ENCODE measurements around the gene BEST2. TPM values are rescaled to one million over a fixed set of nuclear protein-coding genes. Genes with fewer than 3 reads are reported as not detected.
A peak's percentile ranks its signal among the peaks of the same experiment; 100 is the strongest.

BEST2 gene
- total RNA-seq, 1 donor from 2014 or later, result not detected

DNA sequence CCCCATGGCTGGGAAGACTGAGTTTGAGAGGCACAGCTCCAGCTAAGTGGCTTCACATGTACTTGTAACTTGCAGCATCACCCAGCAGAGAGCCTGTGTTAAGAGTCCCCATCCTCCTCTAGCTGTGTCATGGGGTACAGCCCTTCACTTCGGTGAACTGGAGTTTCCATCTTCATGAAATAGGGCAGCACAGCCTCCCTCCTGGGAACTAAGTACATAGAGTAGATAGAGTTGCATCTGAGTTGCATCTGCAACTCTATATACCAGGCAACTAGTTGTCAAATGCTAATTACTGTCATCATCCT is 48.8 kb downstream of the BEST2 start:
- TF ChIP-seq, protein P1, sequence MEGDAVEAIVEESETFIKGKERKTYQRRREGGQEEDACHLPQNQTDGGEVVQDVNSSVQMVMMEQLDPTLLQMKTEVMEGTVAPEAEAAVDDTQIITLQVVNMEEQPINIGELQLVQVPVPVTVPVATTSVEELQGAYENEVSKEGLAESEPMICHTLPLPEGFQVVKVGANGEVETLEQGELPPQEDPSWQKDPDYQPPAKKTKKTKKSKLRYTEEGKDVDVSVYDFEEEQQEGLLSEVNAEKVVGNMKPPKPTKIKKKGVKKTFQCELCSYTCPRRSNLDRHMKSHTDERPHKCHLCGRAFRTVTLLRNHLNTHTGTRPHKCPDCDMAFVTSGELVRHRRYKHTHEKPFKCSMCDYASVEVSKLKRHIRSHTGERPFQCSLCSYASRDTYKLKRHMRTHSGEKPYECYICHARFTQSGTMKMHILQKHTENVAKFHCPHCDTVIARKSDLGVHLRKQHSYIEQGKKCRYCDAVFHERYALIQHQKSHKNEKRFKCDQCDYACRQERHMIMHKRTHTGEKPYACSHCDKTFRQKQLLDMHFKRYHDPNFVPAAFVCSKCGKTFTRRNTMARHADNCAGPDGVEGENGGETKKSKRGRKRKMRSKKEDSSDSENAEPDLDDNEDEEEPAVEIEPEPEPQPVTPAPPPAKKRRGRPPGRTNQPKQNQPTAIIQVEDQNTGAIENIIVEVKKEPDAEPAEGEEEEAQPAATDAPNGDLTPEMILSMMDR (IDR thresholded peaks at IDR 0.05; ENCODE audit: unreplicated experiment), result no peak
- no peaks in the 10 kb centered on the region for H3K9me3 Mint-ChIP-seq (ENCODE audit: unreplicated experiment)
- H3K4me1 Mint-ChIP-seq (ENCODE audit: unreplicated experiment), result peaks cover 14% of the 10 kb centered on the region
- no peak for DNase-seq (ENCODE audit: low spot score)
- peaks cover 17% of the 10 kb centered on the region for H3K27me3 Mint-ChIP-seq (ENCODE audit: unreplicated experiment)
- H3K27ac Mint-ChIP-seq (ENCODE audit: unreplicated experiment), result no peak overlapping the region
- H3K4me3 Mint-ChIP-seq (ENCODE audit: unreplicated experiment), result peak overlapping the region; percentile 92
- peaks cover 3% of the 10 kb centered on the region for H3K36me3 Mint-ChIP-seq (ENCODE audit: low read depth, unreplicated experiment)

DNA sequence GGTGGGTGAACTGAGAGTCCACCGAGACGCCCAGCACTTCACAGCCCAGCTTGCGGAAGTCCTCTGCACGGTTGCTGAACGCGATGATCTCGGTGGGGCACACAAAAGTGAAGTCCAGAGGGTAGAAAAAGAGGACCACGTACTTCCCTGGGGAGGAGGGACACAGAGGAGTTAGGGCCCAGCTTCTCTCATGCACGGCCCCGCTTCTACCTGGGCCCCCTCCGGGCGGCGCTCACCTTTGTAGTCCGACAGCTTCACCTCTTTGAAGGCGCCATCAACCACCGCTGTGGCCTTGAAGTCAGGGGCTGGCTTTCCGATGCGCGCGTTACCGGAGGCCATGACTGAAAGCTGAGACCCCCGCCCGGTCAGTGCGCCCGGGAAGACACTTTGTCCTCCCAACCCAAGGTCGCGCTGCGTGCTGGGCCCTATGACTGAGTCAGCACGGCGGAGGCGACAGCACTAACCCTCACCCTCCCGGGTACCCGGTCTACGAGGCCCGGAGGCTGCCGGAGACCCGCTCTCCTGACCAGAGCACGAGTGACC is 49.4 kb downstream of the BEST2 start:
- H3K36me3 Mint-ChIP-seq (ENCODE audit: low read depth, unreplicated experiment), result peaks cover 3% of the 10 kb centered on the region
- no peak overlapping the region for H3K27ac Mint-ChIP-seq (ENCODE audit: unreplicated experiment)
- H3K9me3 Mint-ChIP-seq (ENCODE audit: unreplicated experiment), result no peaks in the 10 kb centered on the region
- peaks cover 19% of the 10 kb centered on the region for H3K27me3 Mint-ChIP-seq (ENCODE audit: unreplicated experiment)
- peaks cover 14% of the 10 kb centered on the region for H3K4me1 Mint-ChIP-seq (ENCODE audit: unreplicated experiment)
- DNase-seq (ENCODE audit: low spot score), result peak; percentile 16
- H3K4me3 Mint-ChIP-seq (ENCODE audit: unreplicated experiment), result peak overlapping the region; percentile 92
- TF ChIP-seq, protein P1 (IDR thresholded peaks at IDR 0.05; ENCODE audit: unreplicated experiment), result no peak

DNA sequence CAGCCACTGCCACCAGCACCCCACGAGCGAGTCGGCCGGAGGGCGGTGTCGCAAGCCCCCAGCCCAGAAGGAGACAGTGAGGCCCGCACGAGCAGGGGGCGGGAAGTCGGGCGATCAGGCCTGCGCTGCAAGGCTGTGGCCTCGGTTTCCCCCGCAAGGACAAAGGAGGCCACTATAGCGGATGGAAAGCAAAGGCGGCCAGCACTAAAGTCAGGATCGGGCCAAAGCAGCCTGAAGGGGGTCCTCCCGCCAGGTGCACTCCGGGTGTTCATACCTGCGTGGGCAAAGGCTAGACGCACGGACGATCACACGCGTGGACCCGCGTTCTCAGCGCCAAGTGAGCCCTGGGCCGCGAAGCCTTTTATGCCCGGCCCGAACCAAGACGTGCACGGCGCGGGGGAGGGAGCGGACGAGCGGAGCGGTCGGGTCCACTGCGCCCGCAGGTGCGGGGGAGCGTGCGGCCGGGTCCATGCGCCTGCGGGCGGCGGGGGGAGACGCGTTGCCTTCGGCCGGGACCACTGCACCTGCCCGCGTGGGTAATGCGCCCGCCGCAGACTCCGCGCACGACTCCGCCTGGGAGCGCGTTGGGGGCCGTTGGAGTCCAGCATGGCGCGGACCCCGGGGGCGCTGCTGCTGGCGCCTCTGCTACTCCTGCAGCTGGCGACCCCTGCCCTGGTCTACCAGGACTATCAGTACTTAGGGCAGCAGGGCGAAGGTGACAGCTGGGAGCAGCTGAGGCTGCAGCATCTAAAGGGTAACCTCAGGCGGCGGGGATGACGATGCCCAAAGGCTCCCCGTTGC is 50.1 kb downstream of the BEST2 start, which contains the start of the genes PRDX2 and THSD8:
TSS of gene PRDX2 (minus strand) at position 335 of the 801 bp plus-strand sequence. CDS start 539 bp downstream, outside the sequence.
TSS of gene THSD8 (plus strand) at position 604 of the 801 bp plus-strand sequence. CDS start at position 607, 3 bp downstream.
- peak within 1 kb of the TSS; percentile 4 for H3K27ac Mint-ChIP-seq (ENCODE audit: unreplicated experiment)
- peaks cover 12% of the 10 kb centered on the region for H3K4me1 Mint-ChIP-seq (ENCODE audit: unreplicated experiment)
- H3K9me3 Mint-ChIP-seq (ENCODE audit: unreplicated experiment), result no peaks in the 10 kb centered on the region
- peaks cover 16% of the 10 kb centered on the region for H3K27me3 Mint-ChIP-seq (ENCODE audit: unreplicated experiment)
- TF ChIP-seq, protein P1 (IDR thresholded peaks at IDR 0.05; ENCODE audit: unreplicated experiment), result no peak
- peak within 1 kb of the TSS; percentile 92 for H3K4me3 Mint-ChIP-seq (ENCODE audit: unreplicated experiment)
- DNase-seq (ENCODE audit: low spot score), result peak; percentile 69
- peaks cover 3% of the 10 kb centered on the region for H3K36me3 Mint-ChIP-seq (ENCODE audit: low read depth, unreplicated experiment)

DNA sequence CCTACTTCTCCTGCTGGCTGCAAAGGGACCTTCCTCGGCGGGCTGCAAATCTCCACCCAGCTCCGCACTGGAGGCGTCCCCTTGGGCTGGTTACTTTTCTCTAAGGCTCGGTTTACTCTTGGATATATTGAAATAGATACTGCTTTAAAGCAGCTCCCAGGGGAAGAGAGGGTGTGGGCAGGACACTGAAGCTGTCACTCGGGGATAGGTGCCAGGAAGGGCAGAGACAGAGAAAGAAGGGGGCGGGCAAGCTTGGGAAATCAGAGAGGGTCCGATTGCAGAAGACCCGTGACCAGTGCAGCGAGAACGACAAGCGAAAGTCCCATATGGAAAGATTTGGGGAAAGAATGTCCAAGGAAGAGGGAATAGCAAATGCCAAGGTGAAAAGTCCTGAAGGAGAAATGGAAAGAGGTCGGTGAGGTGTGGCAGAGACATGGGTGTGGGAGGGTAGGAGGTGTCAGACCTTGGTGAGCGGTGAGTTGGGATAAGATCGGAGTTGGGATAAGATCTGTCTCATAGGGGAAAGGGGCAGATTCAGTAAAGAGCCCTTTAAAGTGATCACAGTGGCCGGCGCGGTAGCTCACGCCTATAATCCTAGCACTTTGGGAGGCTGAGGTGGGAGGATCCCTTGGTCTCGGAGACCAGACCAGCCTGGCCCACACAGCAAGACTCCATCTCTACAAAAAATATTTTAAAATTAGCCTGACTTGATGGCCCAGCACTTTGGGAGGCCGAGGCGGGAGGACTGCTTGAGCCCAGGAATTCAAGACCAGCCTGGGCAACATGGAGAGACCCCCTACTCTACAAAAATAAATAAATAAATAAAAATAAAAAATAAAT is 50.9 kb downstream of the BEST2 start:
- Mint-ChIP-seq H3K4me1 (ENCODE audit: unreplicated experiment) (peaks cover 16% of the 10 kb centered on the region), H3K27ac (ENCODE audit: unreplicated experiment) (peak overlapping the region; percentile 4), H3K36me3 (ENCODE audit: low read depth, unreplicated experiment) (peaks cover 3% of the 10 kb centered on the region), H3K9me3 (ENCODE audit: unreplicated experiment) (no peaks in the 10 kb centered on the region), H3K4me3 (ENCODE audit: unreplicated experiment) (peak overlapping the region; percentile 84), H3K27me3 (ENCODE audit: unreplicated experiment) (peaks cover 16% of the 10 kb centered on the region)
- TF ChIP-seq, protein P1 (IDR thresholded peaks at IDR 0.05; ENCODE audit: unreplicated experiment), result no peak
- DNase-seq (ENCODE audit: low spot score), result no peak

Data from endothelial cell (in vitro differentiated cells).